ENCODE data around the gene ZDHHC11. TPM values are rescaled to one million over a fixed set of nuclear protein-coding genes. Genes with fewer than 3 reads are reported as not detected.

Gene ZDHHC11
- total RNA-seq, 3 donors from 2014 or later: 3.0 to 11.3 (median 9.5) TPM

- TF ChIP-seq POLR2A (IDR thresholded peaks at IDR 0.05): no peak
- TF ChIP-seq POLR2AphosphoS5 (IDR thresholded peaks at IDR 0.05): no peak
- Histone ChIP-seq H3K4me3 (no peak overlapping the region), H3K36me3 (no peaks in the 10 kb centered on the region), H3K27me3 (peaks cover 0 to 18% of the 10 kb centered on the region in 2 donors), H3K9me3 (no peaks in the 10 kb centered on the region), H3K27ac (no peak overlapping the region), H3K4me1 (no peaks in the 10 kb centered on the region)
- peak in 1 of 2 donors; percentile 17 for DNase-seq (ENCODE audit: low spot score in 2 of 2)
- intact Hi-C loops (cut with DNase I; ENCODE audit: low total_unique reads): no loop called here
These were observed 1.9 kb upstream of the ZDHHC11 start for GRCh38 chr5:852431-853401.

GRCh38 chr5:852018-852417, 1.2 kb upstream of the ZDHHC11 start:
- H3K4me1 ChIP-seq: no peaks in the 10 kb centered on the region
- no peaks in the 10 kb centered on the region for H3K36me3 ChIP-seq
- DNase-seq (ENCODE audit: low spot score in 2 of 2): peak in 1 of 2 donors; percentile 20
- peaks cover 0 to 18% of the 10 kb centered on the region in 2 donors for H3K27me3 ChIP-seq
- H3K27ac ChIP-seq: no peak overlapping the region
- intact Hi-C loops (cut with DNase I; ENCODE audit: low total_unique reads): no loop called here
- no peak for TF ChIP-seq POLR2A (IDR thresholded peaks at IDR 0.05)
- TF ChIP-seq POLR2AphosphoS5 (IDR thresholded peaks at IDR 0.05): no peak
- no peak for TF ChIP-seq CTCF (IDR thresholded peaks at IDR 0.05)
- no peak overlapping the region for H3K4me3 ChIP-seq
- no peaks in the 10 kb centered on the region for H3K9me3 ChIP-seq

GRCh38 chr5:851553-851952, 767 bp upstream of the ZDHHC11 start:
- peak in 1 of 2 donors; percentile 45 for DNase-seq (ENCODE audit: low spot score in 2 of 2)
- no peaks in the 10 kb centered on the region for H3K36me3 ChIP-seq
- no peak overlapping the region for H3K27ac ChIP-seq
- no peaks in the 10 kb centered on the region for H3K9me3 ChIP-seq
- no peak for TF ChIP-seq CTCF (IDR thresholded peaks at IDR 0.05)
- TF ChIP-seq POLR2A (IDR thresholded peaks at IDR 0.05): no peak
- TF ChIP-seq POLR2AphosphoS5 (IDR thresholded peaks at IDR 0.05): no peak
- no peak overlapping the region for H3K4me3 ChIP-seq
- H3K27me3 ChIP-seq: peaks cover 0 to 18% of the 10 kb centered on the region in 2 donors
- H3K4me1 ChIP-seq: no peaks in the 10 kb centered on the region
- intact Hi-C loops (cut with DNase I; ENCODE audit: low total_unique reads): no loop called here

GRCh38 chr5:851076-851475, 290 bp upstream of the ZDHHC11 start:
- Histone ChIP-seq H3K4me3 (peak overlapping the region in 2 of 3 donors; percentile 43 to 62), H3K9me3 (no peaks in the 10 kb centered on the region), H3K27ac (no peak overlapping the region), H3K36me3 (no peaks in the 10 kb centered on the region), H3K4me1 (no peaks in the 10 kb centered on the region), H3K27me3 (peaks cover 0 to 18% of the 10 kb centered on the region in 2 donors)
- TF ChIP-seq POLR2A (IDR thresholded peaks at IDR 0.05): no peak
- no peak for TF ChIP-seq CTCF (IDR thresholded peaks at IDR 0.05)
- TF ChIP-seq POLR2AphosphoS5 (IDR thresholded peaks at IDR 0.05): no peak
- DNase-seq (ENCODE audit: low spot score in 2 of 2): peak in 1 of 2 donors; percentile 50
- intact Hi-C loops (cut with DNase I; ENCODE audit: low total_unique reads): no loop called here

GRCh38 chr5:849651-850301, 1.0 kb downstream of the ZDHHC11 start:
- intact Hi-C loops (cut with DNase I; ENCODE audit: low total_unique reads): no loop called here

More at GRCh38 chr5:849651-850301, 1.0 kb downstream of the ZDHHC11 start:
- Histone ChIP-seq H3K27ac (no peak overlapping the region), H3K9me3 (no peaks in the 10 kb centered on the region), H3K4me1 (no peaks in the 10 kb centered on the region), H3K4me3 (peak overlapping the region in 2 of 3 donors; percentile 43 to 62), H3K27me3 (peaks cover 0 to 18% of the 10 kb centered on the region in 2 donors), H3K36me3 (no peaks in the 10 kb centered on the region)
- peak in 1 of 2 donors; percentile 71 for DNase-seq (ENCODE audit: low spot score in 2 of 2)
- TF ChIP-seq POLR2A (IDR thresholded peaks at IDR 0.05) (no peak), CTCF (IDR thresholded peaks at IDR 0.05) (no peak), POLR2AphosphoS5 (IDR thresholded peaks at IDR 0.05) (no peak)
